ENCODE data around the gene RNF220.

DNA sequence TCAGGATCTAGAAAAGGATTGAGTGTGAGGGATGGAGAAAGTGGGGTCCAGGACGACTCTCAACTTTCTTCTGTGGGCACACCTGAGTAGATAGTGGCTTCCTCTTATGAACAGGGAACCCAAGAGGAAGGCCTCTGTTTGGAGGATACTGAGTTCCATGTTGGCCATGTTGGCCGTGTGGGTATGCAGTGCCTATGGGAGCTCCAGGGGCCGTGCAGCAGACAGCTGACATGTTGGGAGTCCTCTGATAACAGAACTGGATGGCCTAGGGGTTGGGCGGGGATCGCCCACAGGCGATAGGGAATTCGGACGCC is 226.2 kb downstream of the RNF220 start:
- TF ChIP-seq, protein P1, sequence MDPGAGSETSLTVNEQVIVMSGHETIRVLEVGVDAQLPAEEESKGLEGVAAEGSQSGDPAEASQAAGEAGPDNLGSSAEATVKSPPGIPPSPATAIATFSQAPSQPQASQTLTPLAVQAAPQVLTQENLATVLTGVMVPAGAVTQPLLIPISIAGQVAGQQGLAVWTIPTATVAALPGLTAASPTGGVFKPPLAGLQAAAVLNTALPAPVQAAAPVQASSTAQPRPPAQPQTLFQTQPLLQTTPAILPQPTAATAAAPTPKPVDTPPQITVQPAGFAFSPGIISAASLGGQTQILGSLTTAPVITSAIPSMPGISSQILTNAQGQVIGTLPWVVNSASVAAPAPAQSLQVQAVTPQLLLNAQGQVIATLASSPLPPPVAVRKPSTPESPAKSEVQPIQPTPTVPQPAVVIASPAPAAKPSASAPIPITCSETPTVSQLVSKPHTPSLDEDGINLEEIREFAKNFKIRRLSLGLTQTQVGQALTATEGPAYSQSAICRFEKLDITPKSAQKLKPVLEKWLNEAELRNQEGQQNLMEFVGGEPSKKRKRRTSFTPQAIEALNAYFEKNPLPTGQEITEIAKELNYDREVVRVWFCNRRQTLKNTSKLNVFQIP (CRISPR knock-in tag; IDR thresholded peaks at IDR 0.05; ENCODE audit: borderline replicate concordance, low read depth) = no peak
- TF ChIP-seq PATZ1 (CRISPR knock-in tag; IDR thresholded peaks at IDR 0.05; ENCODE audit: borderline replicate concordance) (no peak), OSR1 (CRISPR knock-in tag; IDR thresholded peaks at IDR 0.05) (no peak)

Measured in SK-N-SH treated with all-trans-retinoic acid at 6 μM for 48 hours (cell line).